Neural progenitor cell (in vitro differentiated cells): Measurements from ENCODE around the gene RBKS. TPM values are rescaled to one million over a fixed set of nuclear protein-coding genes. Genes with fewer than 3 reads are reported as not detected.

Experiments used
- DNase-seq: peaks from one replicate; pipeline ENCODE4 v3.0.0-alpha.2; 2016; ENCODE audit warnings: low spot score
- H2AFZ ChIP-seq: fragments of 200-600 bp; sonication (generic); replicated peaks from 2 replicates; pipeline ENCODE4 v1.6.1; 2016; ENCODE audit warnings: antibody characterized with exemption
- H3F3A ChIP-seq: fragments of 200-600 bp; sonication (generic); 2 replicates; pipeline ENCODE4 v1.6.1; 2016; ENCODE audit warnings: antibody characterized with exemption, low read depth
- H3K27ac ChIP-seq: fragments of 200-600 bp; sonication (generic); 2 replicates; pipeline ENCODE4 v1.5.1; 2016; ENCODE audit warnings: mild to moderate bottlenecking
- H3K27me3 ChIP-seq: fragments of 200-600 bp; sonication (generic); 2 replicates; pipeline ENCODE4 v1.6.1; 2016; ENCODE audit warnings: mild to moderate bottlenecking, moderate library complexity
- H3K36me3 ChIP-seq: fragments of 200-600 bp; sonication (generic); 2 replicates; pipeline ENCODE4 v1.5.1; 2016
- H3K4me1 ChIP-seq: fragments of 200-600 bp; sonication (generic); 2 replicates; pipeline ENCODE4 v1.6.1; 2016; ENCODE audit warnings: mixed run types
- H3K4me2 ChIP-seq: fragments of 200-600 bp; sonication (generic); 2 replicates; pipeline ENCODE4 v1.6.1; 2016
- H3K4me3 ChIP-seq: fragments of 200-600 bp; sonication (generic); 2 replicates; pipeline ENCODE4 v1.5.1; 2016
- H3K79me2 ChIP-seq: fragments of 200-600 bp; sonication (generic); 2 replicates; pipeline ENCODE4 v1.6.1; 2016; ENCODE audit warnings: low read depth
- H3K9ac ChIP-seq: fragments of 200-600 bp; sonication (generic); 2 replicates; pipeline ENCODE4 v1.6.1; 2016
- H3K9me3 ChIP-seq: fragments of 200-600 bp; sonication (generic); 2 replicates; pipeline ENCODE4 v1.5.1; 2016; ENCODE audit warnings: low read depth
- H4K20me1 ChIP-seq: fragments of 200-600 bp; sonication (generic); 2 replicates; pipeline ENCODE4 v1.6.1; 2016; ENCODE audit warnings: low read depth
- H3K27ac Mint-ChIP-seq: 3 replicates; pipeline ENCODE4 v1.8.0; 2021; ENCODE audit warnings: mixed read lengths
- H3K27me3 Mint-ChIP-seq: 2 replicates; pipeline ENCODE4 v1.8.0; 2022; ENCODE audit warnings: low read depth, mild to moderate bottlenecking, inconsistent platforms, moderate library complexity, mixed read lengths; ENCODE audit not compliant: insufficient read depth
- H3K36me3 Mint-ChIP-seq: 3 replicates; pipeline ENCODE4 v1.8.0; 2021; ENCODE audit warnings: mixed read lengths
- H3K4me1 Mint-ChIP-seq: 3 replicates; pipeline ENCODE4 v1.8.0; 2021; ENCODE audit warnings: mixed read lengths
- H3K4me3 Mint-ChIP-seq: 3 replicates; pipeline ENCODE4 v1.8.0; 2021; ENCODE audit warnings: mild to moderate bottlenecking, moderate library complexity, mixed read lengths
- H3K9me3 Mint-ChIP-seq: 3 replicates; pipeline ENCODE4 v1.8.0; 2020; ENCODE audit warnings: mixed read lengths
- CTCF ChIP-seq: fragments of 200-600 bp; sonication (generic); IDR thresholded peaks from 2 replicates; pipeline ENCODE4 v1.5.1; 2017; ENCODE audit warnings: antibody characterized with exemption, mild to moderate bottlenecking
- EZH2 ChIP-seq: fragments of 200-600 bp; sonication (generic); IDR thresholded peaks from 2 replicates; pipeline ENCODE4 v1.6.1; 2017; ENCODE audit warnings: antibody characterized with exemption, mild to moderate bottlenecking, moderate library complexity
- EZH2phosphoT487 ChIP-seq: fragments of 200-600 bp; sonication (generic); IDR thresholded peaks from 2 replicates; pipeline ENCODE4 v1.6.1; 2017; ENCODE audit warnings: antibody characterized with exemption
- total RNA-seq: library from RNA; depleted of rRNA; stranded (reverse); fragments of >200 nt; gene quantifications from 2 replicates; pipeline ENCODE4 v1.2.3, GENCODE V29; 2015; ENCODE audit warnings: low replicate concordance

The RBKS gene
- 4.3 and 8.5 TPM in 2 replicates for total RNA-seq

- H3K27ac ChIP-seq = peak within 1 kb of the TSS; percentile 88
- no peaks in the 10 kb centered on the region for H4K20me1 ChIP-seq
- H3K9ac ChIP-seq = peak within 1 kb of the TSS; percentile 69
- peak within 1 kb of the TSS; percentile 97 for H2AFZ ChIP-seq
- H3K4me1 ChIP-seq = peaks cover 7% of the 10 kb centered on the region
- peak within 1 kb of the TSS; percentile 82 for H3K4me3 ChIP-seq
- H3K36me3 ChIP-seq = peaks cover 7% of the 10 kb centered on the region
- Mint-ChIP-seq H3K9me3 (no peaks in the 10 kb centered on the region), H3K27ac (peak within 1 kb of the TSS; percentile 97), H3K4me1 (peaks cover 17% of the 10 kb centered on the region), H3K27me3 (peaks cover 2% of the 10 kb centered on the region), H3K4me3 (peak within 1 kb of the TSS; percentile 96), H3K36me3 (no peaks in the 10 kb centered on the region)
- peaks cover 8% of the 10 kb centered on the region for H3F3A ChIP-seq
- no peaks in the 10 kb centered on the region for H3K9me3 ChIP-seq
- H3K4me2 ChIP-seq = peak within 1 kb of the TSS; percentile 73
- peaks cover 31% of the 10 kb centered on the region for H3K79me2 ChIP-seq
- DNase-seq = peak; percentile 92
- no peaks in the 10 kb centered on the region for H3K27me3 ChIP-seq
- TF ChIP-seq EZH2phosphoT487 (no peak), EZH2 (no peak), CTCF (no peak)
These were observed at the start of gene RBKS, which contains the start of gene BABAM2 for GRCh38 chr2:27890146-27890923. TSS of gene RBKS (minus strand) at chr2:27890387. CDS start at chr2:27890345, 42 bp downstream. TSS of gene BABAM2 (plus strand) at chr2:27890729. CDS start at chr2:27894557, 3,828 bp downstream.

GRCh38 chr2:27935026-27935425, 44.8 kb upstream of the RBKS start:
- Mint-ChIP-seq H3K9me3 (no peaks in the 10 kb centered on the region), H3K27me3 (no peaks in the 10 kb centered on the region), H3K4me1 (no peaks in the 10 kb centered on the region), H3K36me3 (peaks cover 4% of the 10 kb centered on the region), H3K4me3 (no peak overlapping the region), H3K27ac (no peak overlapping the region)
- Histone ChIP-seq H4K20me1 (no peaks in the 10 kb centered on the region), H3K9me3 (no peaks in the 10 kb centered on the region), H3K4me3 (no peak overlapping the region), H3K79me2 (no peaks in the 10 kb centered on the region), H3K9ac (no peak overlapping the region), H3K36me3 (no peaks in the 10 kb centered on the region), H3K4me2 (no peak overlapping the region), H3F3A (no peaks in the 10 kb centered on the region), H2AFZ (no peak overlapping the region), H3K4me1 (no peaks in the 10 kb centered on the region), H3K27ac (no peak overlapping the region), H3K27me3 (no peaks in the 10 kb centered on the region)
- DNase-seq = no peak
- no peak for TF ChIP-seq CTCF
- no peak for TF ChIP-seq EZH2phosphoT487
- TF ChIP-seq EZH2 = no peak

GRCh38 chr2:27932396-27932795, 42.2 kb upstream of the RBKS start:
- Histone ChIP-seq H3K27ac (no peak overlapping the region), H3K4me1 (no peaks in the 10 kb centered on the region), H3K79me2 (no peaks in the 10 kb centered on the region), H3K9me3 (no peaks in the 10 kb centered on the region), H3K9ac (no peak overlapping the region), H3K4me2 (no peak overlapping the region), H3F3A (no peaks in the 10 kb centered on the region), H3K36me3 (no peaks in the 10 kb centered on the region), H3K27me3 (no peaks in the 10 kb centered on the region), H2AFZ (no peak overlapping the region), H4K20me1 (no peaks in the 10 kb centered on the region), H3K4me3 (no peak overlapping the region)
- DNase-seq = no peak
- no peak for TF ChIP-seq CTCF
- no peak for TF ChIP-seq EZH2phosphoT487
- no peak for TF ChIP-seq EZH2
- no peaks in the 10 kb centered on the region for H3K27me3 Mint-ChIP-seq
- no peak overlapping the region for H3K4me3 Mint-ChIP-seq
- H3K9me3 Mint-ChIP-seq = no peaks in the 10 kb centered on the region
- no peaks in the 10 kb centered on the region for H3K4me1 Mint-ChIP-seq
- H3K27ac Mint-ChIP-seq = no peak overlapping the region
- peaks cover 7% of the 10 kb centered on the region for H3K36me3 Mint-ChIP-seq
